Activated CD8-positive, alpha-beta memory T cell treated with anti-CD3 and anti-CD28 coated beads, Interleukin-2, amount 10 ng/mL, durations not matched to agents 7 days and 5 days (primary cell): ENCODE measurements around the gene ZNF846. TPM values are rescaled to one million over a fixed set of nuclear protein-coding genes. Genes with fewer than 3 reads are reported as not detected.
"Not testable (repeated sequence)": the region's sequence is repeated elsewhere in the genome, so short reads cannot be mapped to it uniquely, and the experiment has no call there.

ENCODE experiments used
- ATAC-seq: fragments of 150-1000 bp; cut with Tn5 transposase; one replicate; pipeline ENCODE4 v1.10.0; 2021; ENCODE audit warnings: moderate library complexity
- CTCF ChIA-PET: fragments of 350-600 bp; sonication (Branson Sonifier 250); formaldehyde crosslinking; loops from one replicate; lab custom pipeline; 2021; ENCODE audit warnings: antibody characterized with exemption; lab: Charles Lee
- DNase-seq: peaks from one replicate; pipeline ENCODE4 v3.0.0-alpha.2; 2020
- H3K27ac Mint-ChIP-seq: one replicate; pipeline ENCODE4 v1.8.0; 2021; ENCODE audit warnings: mild to moderate bottlenecking, mixed read lengths
- H3K27me3 Mint-ChIP-seq: one replicate; pipeline ENCODE4 v1.8.0; 2021; ENCODE audit warnings: mixed read lengths
- H3K36me3 Mint-ChIP-seq: one replicate; pipeline ENCODE4 v1.8.0; 2021; ENCODE audit warnings: mild to moderate bottlenecking, mixed read lengths
- H3K4me1 Mint-ChIP-seq: one replicate; pipeline ENCODE4 v1.8.0; 2021; ENCODE audit warnings: mixed read lengths
- H3K4me3 Mint-ChIP-seq: one replicate; pipeline ENCODE4 v1.8.0; 2021; ENCODE audit warnings: mild to moderate bottlenecking, moderate library complexity, mixed read lengths
- H3K9me3 Mint-ChIP-seq: one replicate; pipeline ENCODE4 v1.8.0; 2022; ENCODE audit warnings: low read depth, mixed read lengths
- total RNA-seq, 2 experiments: library from RNA; stranded (reverse); gene quantifications; one replicate each; pipeline ENCODE4 v1.2.3, GENCODE V29; 2021

ZNF846 gene
- total RNA-seq, 2 experiments from 2014 or later, result 6.0 to 9.6 TPM

DNA sequence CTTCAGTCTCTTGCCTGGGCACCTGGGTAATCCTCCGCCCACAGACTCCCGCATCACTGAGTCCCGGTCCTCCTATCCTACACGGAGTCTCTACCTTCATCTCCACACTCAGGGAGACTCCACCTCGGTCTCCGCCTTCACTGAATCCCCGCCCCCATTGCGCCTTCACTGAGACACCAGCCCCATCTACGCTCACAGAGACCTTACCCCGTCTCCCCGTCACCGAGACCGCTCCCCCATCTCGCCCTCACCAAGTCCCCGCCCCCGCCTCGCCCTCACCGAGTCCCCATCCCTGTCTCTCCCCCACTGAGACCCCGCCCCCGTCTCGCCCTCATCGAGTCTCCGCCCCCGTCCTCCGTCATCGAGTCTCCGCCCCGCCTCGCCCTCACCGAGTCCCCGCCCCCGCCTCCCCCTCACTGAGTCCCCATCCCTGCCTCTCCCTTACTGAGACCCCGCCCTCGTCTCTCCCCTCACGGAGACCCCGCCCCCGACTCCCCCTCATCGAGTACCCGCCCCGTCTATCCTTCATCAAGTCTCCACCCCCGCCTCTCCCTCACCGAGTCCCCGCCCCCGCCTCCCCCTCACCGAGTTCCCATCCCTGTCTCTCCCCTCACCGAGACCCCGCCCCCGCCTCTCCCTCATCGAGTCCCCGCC lies 23.1 kb upstream of the ZNF846 start:
- Mint-ChIP-seq H3K36me3 (no peaks in the 10 kb centered on the region), H3K9me3 (no peaks in the 10 kb centered on the region), H3K27ac (peak overlapping the region; percentile 90), H3K27me3 (no peaks in the 10 kb centered on the region), H3K4me1 (peaks cover 28% of the 10 kb centered on the region), H3K4me3 (peak overlapping the region; percentile 90)
- CTCF ChIA-PET, result interaction anchor here (1.8 kb wide), 1 partner anchor 166 kb away, joined by 8 read pairs; no protein-coding TSS in a partner anchor
- peak; percentile 96 for DNase-seq
- ATAC-seq, result peak; percentile 64

DNA sequence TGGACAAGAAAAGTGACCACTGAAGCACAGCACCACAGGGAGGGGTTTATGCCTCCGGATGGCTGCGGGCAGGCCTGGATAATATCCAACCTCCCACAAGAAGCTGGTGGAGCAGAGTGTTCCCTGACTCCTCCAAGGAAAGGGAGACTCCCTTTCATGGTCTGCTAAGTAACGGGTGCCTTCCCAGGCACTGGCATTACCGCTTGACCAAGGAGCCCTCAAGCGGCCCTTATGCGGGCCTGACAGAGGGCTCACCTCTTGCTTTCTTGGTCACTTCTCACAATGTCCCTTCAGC lies 22.5 kb upstream of the ZNF846 start:
- Mint-ChIP-seq H3K4me3 (peak overlapping the region; percentile 90), H3K27ac (peak overlapping the region; percentile 40), H3K4me1 (peaks cover 27% of the 10 kb centered on the region)
- CTCF ChIA-PET, result interaction anchor here (1.0 to 1.8 kb wide), 2 partner anchors 8 to 165 kb away, joined by 3 to 8 read pairs; no protein-coding TSS in a partner anchor
- ATAC-seq, DNase-seq, H3K9me3 Mint-ChIP-seq, H3K27me3 Mint-ChIP-seq, H3K36me3 Mint-ChIP-seq: not testable (repeated sequence)

DNA sequence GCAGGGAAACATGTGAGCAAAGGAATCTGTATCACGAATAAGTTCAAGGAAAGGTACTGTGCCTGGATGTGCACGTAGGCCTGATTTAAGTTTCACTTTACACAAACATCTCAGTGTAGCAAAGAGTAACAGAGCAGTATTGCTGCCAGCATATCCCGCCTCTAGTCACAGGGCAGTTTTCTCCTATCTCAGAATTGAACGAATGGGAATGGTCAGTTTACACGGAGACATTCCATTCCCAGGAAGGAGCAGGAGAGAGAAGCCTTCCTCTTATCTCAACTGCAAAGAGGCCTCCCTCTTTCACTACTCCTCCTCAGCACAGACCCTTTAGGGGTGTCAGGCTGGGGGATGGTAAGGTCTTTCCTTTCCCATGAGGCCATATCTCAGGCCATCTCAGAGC lies 21.0 kb upstream of the ZNF846 start:
- H3K4me3 Mint-ChIP-seq, CTCF ChIA-PET, ATAC-seq, H3K27ac Mint-ChIP-seq, H3K27me3 Mint-ChIP-seq, DNase-seq, H3K9me3 Mint-ChIP-seq, H3K36me3 Mint-ChIP-seq: not testable (repeated sequence)
- peaks cover 30% of the 10 kb centered on the region for H3K4me1 Mint-ChIP-seq

DNA sequence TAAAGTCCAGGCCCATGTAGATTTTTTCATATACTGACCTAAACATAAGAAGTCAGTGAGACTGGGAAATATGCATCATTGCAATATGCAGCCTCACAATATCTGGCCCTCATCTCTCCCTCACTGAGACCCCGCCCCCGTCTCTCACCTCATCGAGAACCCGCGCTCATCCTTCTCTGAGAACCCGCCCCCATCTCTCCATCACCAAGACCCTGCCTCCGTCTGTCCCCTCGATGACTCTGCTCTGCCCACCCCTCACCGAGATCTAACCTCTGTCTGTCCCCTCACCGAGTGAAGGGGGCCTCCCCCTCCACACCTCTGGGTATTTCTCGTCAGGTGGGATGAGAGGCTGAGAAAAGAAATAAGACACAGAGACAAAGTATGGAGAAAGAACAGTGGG lies 20.5 kb upstream of the ZNF846 start:
- DNase-seq (no peak), ATAC-seq (no peak)
- H3K27me3 Mint-ChIP-seq, result no peaks in the 10 kb centered on the region
- H3K36me3 Mint-ChIP-seq, result no peaks in the 10 kb centered on the region
- H3K9me3 Mint-ChIP-seq, result no peaks in the 10 kb centered on the region
- H3K4me1 Mint-ChIP-seq, result peaks cover 35% of the 10 kb centered on the region
- CTCF ChIA-PET, result no interaction called here
- no peak overlapping the region for H3K4me3 Mint-ChIP-seq
- H3K27ac Mint-ChIP-seq, result no peak overlapping the region

DNA sequence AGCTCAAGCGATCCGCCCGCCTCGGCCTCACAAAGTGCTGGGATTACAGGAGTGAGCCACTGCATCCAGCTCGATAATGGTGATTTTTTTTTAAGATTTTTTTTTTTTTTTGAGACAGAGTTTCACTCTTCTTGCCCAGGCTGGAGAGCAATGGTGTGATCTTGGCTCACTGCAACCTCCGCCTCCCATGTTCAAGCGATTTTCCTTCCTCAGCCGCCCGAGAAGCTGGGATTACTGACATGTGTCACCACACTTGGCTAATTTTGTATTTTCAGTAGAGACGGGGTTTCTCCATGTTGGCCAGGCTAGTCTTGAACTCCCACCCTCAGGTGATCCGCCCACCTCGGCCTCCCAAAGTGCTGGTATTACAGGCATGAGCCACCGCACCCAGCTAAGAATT lies 20.1 kb upstream of the ZNF846 start:
- not testable (repeated sequence) for DNase-seq, H3K4me3 Mint-ChIP-seq, H3K9me3 Mint-ChIP-seq, H3K27ac Mint-ChIP-seq, H3K27me3 Mint-ChIP-seq, ATAC-seq, H3K36me3 Mint-ChIP-seq
- CTCF ChIA-PET, result interaction anchor here (0.8 kb wide), 1 partner anchor 30 kb away, joined by 3 read pairs; the partner anchor contains the start of gene FBXL12
- H3K4me1 Mint-ChIP-seq, result peaks cover 36% of the 10 kb centered on the region

DNA sequence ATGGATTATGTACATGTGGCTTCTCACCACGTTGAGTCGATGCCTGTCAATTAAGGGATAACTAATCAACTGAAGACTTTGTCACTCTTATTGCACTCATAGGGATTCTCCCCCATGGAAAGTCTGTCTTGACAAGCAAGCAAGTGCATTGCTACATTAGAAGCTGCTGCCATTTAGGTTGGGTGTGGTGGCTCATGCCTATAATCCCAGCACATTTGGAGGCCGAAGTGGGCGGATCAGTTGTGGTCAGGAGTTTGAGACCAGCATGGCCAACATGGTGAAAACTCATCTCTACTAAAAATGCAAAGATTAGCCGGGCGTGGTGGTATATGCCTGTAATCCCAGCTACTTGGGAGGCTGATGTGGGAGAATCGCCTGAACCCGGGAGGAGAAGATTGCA lies 18.3 kb upstream of the ZNF846 start:
- Mint-ChIP-seq H3K4me1 (peaks cover 30% of the 10 kb centered on the region), H3K9me3 (no peaks in the 10 kb centered on the region), H3K27ac (peak overlapping the region; percentile 77), H3K4me3 (peak overlapping the region; percentile 75), H3K36me3 (peaks cover 4% of the 10 kb centered on the region), H3K27me3 (no peaks in the 10 kb centered on the region)
- no peak for DNase-seq
- no peak for ATAC-seq
- CTCF ChIA-PET, result no interaction called here

DNA sequence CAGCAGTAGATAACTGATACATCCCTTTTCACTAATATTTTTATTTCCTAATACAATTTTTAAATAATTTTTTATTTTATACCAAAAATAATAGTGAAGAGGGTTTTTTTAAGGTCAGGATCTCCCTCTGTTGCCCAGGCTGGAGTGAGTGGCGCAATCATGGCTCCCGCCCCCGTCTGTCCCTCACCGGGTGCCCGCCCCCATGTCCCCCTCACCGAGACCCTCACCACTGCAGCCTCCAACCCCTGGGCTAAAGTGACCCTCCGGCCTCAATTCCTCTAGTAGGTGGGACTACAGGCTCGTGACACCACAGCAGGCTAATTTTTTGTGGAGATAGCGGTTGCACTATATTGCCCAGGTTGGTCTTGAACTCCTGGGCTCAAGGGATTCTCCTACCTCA lies 17.8 kb upstream of the ZNF846 start:
- peaks cover 27% of the 10 kb centered on the region for H3K4me1 Mint-ChIP-seq
- H3K27me3 Mint-ChIP-seq, result no peaks in the 10 kb centered on the region
- peaks cover 4% of the 10 kb centered on the region for H3K36me3 Mint-ChIP-seq
- peak overlapping the region; percentile 75 for H3K4me3 Mint-ChIP-seq
- H3K9me3 Mint-ChIP-seq, result no peaks in the 10 kb centered on the region
- CTCF ChIA-PET, result interaction anchor here (0.6 kb wide), 1 partner anchor 1081 kb away, joined by 4 read pairs; no protein-coding TSS in a partner anchor
- DNase-seq (no peak), ATAC-seq (no peak)
- peak overlapping the region; percentile 92 for H3K27ac Mint-ChIP-seq

DNA sequence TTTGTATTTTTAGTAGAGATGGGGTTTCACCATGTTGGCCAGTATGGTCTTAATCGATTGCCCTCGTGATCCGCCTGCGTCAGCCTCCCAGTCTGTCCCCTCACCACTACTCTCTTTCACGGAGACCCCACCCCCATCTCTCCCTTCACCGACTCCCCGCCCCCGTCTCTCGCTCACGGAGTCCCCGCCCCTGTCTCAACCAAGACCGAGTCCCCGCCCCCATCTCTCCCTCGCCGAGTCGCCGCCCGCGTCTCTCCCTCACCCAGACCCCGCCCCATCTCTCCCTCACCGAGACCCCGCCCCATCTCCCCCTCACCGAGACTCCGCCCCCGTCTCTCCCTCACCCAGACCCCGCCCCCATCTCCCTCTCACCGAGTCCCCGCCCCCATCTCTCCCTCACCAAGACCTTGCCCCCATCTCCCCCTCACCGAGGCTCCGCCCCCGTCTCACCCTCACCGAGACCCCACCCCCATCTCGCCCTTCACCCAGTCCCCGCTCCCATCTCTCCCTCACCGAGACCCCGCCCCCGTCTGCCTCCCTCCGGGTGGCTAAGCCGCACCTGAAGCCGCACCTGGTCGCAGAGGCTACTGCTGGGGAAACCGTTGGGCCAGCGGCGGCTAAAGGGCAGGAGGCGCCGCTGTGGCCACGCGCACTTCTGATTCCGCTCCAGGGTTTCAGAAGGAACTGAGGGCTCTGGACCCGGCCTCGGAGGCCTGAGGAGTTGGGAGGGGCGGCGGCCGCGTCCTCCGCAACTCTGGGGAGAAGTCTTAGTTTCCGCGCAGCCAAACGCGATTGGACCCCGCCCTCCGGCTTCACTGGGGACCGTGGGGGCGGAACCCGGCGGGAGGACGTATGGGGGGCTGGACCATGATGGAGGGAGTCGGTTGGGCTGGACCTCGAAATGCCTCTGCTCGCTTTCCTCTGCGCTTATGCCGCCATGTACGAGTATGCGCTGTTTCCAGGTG lies 17.1 kb upstream of the ZNF846 start:
- no peaks in the 10 kb centered on the region for H3K27me3 Mint-ChIP-seq
- peaks cover 4% of the 10 kb centered on the region for H3K36me3 Mint-ChIP-seq
- peak; percentile 99 for DNase-seq
- CTCF ChIA-PET, result interaction anchor here (0.6 to 0.9 kb wide), 4 partner anchors 14 to 1082 kb away, joined by 3 to 4 read pairs (median 4); no protein-coding TSS in a partner anchor
- H3K27ac Mint-ChIP-seq, result peak overlapping the region; percentile 92
- peaks cover 24% of the 10 kb centered on the region for H3K4me1 Mint-ChIP-seq
- H3K4me3 Mint-ChIP-seq, result peak overlapping the region; percentile 75
- peak; percentile 90 for ATAC-seq
- no peaks in the 10 kb centered on the region for H3K9me3 Mint-ChIP-seq

DNA sequence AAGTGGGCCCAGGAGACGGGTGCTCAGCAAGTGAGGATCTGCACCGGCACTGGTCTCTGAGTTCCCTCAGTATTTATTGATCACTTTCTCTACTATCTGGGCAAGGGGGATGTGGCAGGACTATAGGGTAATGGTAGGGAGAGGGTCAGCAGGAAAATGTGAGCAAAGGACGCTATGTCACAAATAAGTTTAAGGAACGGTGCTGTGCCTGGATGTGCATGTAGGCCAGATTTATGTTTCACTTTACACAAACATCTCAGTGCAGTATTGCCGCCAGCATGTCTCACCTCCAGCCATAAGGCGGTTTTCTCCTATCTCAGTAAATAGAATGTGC lies 15.6 kb upstream of the ZNF846 start:
- H3K4me3 Mint-ChIP-seq, H3K27me3 Mint-ChIP-seq, CTCF ChIA-PET, DNase-seq, H3K36me3 Mint-ChIP-seq, H3K9me3 Mint-ChIP-seq, ATAC-seq, H3K27ac Mint-ChIP-seq: not testable (repeated sequence)
- peaks cover 20% of the 10 kb centered on the region for H3K4me1 Mint-ChIP-seq

DNA sequence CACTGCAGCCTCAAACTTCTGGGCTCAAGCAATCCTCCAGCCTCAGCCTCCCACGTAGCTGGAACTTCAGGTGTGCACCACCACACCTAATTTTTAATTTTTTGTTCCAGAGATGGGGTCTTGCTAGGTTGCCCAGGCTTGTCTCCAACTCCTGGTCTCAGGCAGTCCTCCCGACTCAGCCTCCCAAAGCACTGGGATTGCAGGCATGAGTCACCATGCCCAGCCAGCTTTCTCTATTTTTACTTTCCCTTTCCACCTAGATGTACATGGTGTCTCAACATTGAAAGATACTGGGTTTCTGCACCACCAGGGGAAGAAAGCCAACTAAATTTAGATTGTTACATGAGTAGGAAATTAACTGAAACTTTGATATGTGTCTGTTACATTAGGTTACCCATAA lies 13.8 kb upstream of the ZNF846 start:
- peaks cover 8% of the 10 kb centered on the region for H3K9me3 Mint-ChIP-seq
- H3K4me3 Mint-ChIP-seq, result no peak overlapping the region
- H3K27ac Mint-ChIP-seq, result no peak overlapping the region
- no peak for ATAC-seq
- peaks cover 7% of the 10 kb centered on the region for H3K36me3 Mint-ChIP-seq
- no peaks in the 10 kb centered on the region for H3K27me3 Mint-ChIP-seq
- peaks cover 20% of the 10 kb centered on the region for H3K4me1 Mint-ChIP-seq
- CTCF ChIA-PET, result interaction anchor here (1.9 kb wide), 1 partner anchor 14 kb away, joined by 9 read pairs; the partner anchor contains the start of gene ZNF846
- DNase-seq, result no peak

DNA sequence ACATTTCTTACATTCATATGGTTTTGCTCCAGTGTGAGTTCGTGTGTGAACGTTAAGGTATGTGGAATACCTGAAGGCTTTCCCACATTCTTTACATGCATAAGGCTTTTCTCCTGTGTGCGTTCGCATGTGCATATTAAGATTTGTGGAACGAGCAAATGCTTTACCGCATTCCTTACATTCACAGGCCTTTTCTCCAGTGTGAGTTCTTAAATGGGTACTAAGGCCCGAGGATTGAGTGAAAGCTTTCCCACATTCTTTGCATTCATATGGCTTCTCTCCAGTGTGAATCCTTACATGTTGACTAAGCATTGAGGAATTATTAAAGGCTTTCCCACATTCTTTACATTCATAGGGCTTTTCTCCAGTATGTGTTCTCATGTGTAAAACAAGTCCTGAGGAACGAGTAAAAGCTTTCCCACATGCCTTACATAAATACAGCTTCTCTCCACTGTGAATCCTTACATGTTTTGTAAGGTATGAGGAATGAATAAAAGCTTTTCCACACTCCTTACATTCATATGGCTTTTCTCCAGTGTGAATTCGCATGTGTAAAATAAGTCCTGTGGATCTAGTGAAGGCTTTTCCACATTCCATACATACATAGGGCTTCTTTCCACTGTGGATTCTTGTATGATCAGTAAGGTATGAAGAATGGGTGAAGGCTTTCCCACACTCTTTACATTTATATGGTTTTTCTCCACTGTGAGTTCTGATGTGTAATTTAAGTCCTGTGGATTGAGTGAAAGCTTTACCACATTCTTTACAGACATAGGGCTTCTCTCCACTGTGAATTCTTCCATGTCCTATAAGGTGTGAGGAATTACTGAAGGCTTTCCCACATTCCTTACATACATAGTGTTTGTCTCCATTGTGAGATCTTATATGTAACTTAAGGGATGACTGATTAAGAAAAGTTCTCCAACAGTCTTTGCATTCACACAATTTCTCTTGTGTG lies 10.7 kb downstream of the ZNF846 start:
- H3K4me1 Mint-ChIP-seq, result no peaks in the 10 kb centered on the region
- H3K9me3 Mint-ChIP-seq, result peaks cover 25% of the 10 kb centered on the region
- ATAC-seq (no peak), DNase-seq (no peak)
- H3K27me3 Mint-ChIP-seq, result no peaks in the 10 kb centered on the region
- no peak overlapping the region for H3K27ac Mint-ChIP-seq
- H3K4me3 Mint-ChIP-seq, result no peak overlapping the region
- peaks cover 60% of the 10 kb centered on the region for H3K36me3 Mint-ChIP-seq
- CTCF ChIA-PET, result no interaction called here

DNA sequence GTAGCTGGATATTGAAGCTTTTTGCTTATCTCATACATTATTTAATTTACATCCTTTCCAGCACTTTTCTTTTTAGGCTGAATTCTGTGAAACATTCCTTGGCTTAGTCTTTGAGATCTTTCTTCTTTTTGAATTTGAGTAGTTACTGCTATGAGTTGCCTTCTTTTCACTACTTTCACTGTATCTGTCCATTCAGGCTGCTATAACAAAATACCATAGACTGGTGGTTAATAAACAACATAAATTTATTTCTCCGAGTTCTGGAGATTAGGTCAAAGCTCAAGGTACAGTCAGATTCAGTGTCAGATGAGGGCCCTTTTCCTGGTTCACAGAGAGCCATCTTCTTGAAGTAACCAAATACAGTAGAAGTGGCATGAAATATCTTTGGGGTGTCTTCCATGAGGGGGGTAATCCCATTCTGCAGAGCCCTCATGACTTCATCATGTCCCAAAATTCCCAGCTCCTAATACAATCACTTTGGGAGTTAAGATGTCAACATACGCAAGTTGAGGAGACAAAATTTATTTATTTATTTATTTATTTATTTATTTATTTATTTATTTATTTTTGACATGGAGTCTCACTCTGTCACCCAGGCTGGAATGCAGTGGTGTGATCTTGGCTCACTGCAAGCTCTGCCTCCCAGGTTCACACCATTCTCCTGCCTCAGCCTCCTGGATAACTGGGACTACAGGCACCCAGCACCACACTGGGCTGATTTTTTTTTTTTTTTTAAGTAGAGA lies 15.7 kb downstream of the ZNF846 start:
- H3K9me3 Mint-ChIP-seq, result peaks cover 29% of the 10 kb centered on the region
- CTCF ChIA-PET, result interaction anchor here (0.6 kb wide), 1 partner anchor 121 kb away, joined by 4 read pairs; no protein-coding TSS in a partner anchor
- ATAC-seq (no peak), DNase-seq (no peak)
- no peak overlapping the region for H3K27ac Mint-ChIP-seq
- no peaks in the 10 kb centered on the region for H3K27me3 Mint-ChIP-seq
- no peaks in the 10 kb centered on the region for H3K4me1 Mint-ChIP-seq
- H3K4me3 Mint-ChIP-seq, result no peak overlapping the region
- H3K36me3 Mint-ChIP-seq, result peaks cover 28% of the 10 kb centered on the region
